A549 (cell line): ENCODE results near the gene MARCHF6. TPM values are rescaled to one million over a fixed set of nuclear protein-coding genes. Genes with fewer than 3 reads are reported as not detected.

Experiments
- ATAC-seq, 2 experiments: fragments of 200-7000 bp in 1 of 2; fragments of >200 bp in 1 of 2; cut with Nextera tagmentation in 1 of 2; cut with Tn5 transposase in 1 of 2; 3 replicates each; pipeline versions ENCODE4 v1.8.0 to v1.9.1; 2018 to 2020; ENCODE audit warnings: mild to moderate bottlenecking in 1 of 2, moderate library complexity in 1 of 2
- CTCF ChIA-PET: fragments of 300-600 bp; sonication (Branson Sonifier 250); formaldehyde crosslinking; extraction: SDS; loops from one replicate; lab custom pipeline; 2021; ENCODE audit warnings: antibody characterized with exemption, inconsistent platforms; lab: Yijun Ruan, JAX
- POLR2A ChIA-PET: fragments of 350-600 bp; formaldehyde crosslinking; extraction: SDS; loops from one replicate; lab custom pipeline; 2021; ENCODE audit warnings: antibody characterized with exemption, inconsistent platforms; lab: Yijun Ruan, JAX
- DNase-seq, 2 experiments: peaks; one replicate each; pipeline versions ENCODE4 v3.0.0 to v3.0.0-alpha.2; 2011 to 2016; ENCODE audit warnings: low read depth in 1 of 2, low spot score in 1 of 2
- FAIRE-seq: peaks from 2 replicates; lab custom pipeline; 2011; peaks lifted over from hg19 to GRCh38; lab: Jason Lieb, UNC
- H3K27ac ChIP-seq, 2 experiments: fragments of >200 bp; sonication (Bioruptor Twin); formaldehyde crosslinking; 3 replicates each; pipeline ENCODE4 v1.5.1; 2016 to 2017
- H3K4me1 ChIP-seq: fragments of >200 bp; sonication (Bioruptor Twin); formaldehyde crosslinking; 3 replicates; pipeline ENCODE4 v1.6.1; 2016
- H3K4me2 ChIP-seq: fragments of >200 bp; sonication (Bioruptor Twin); formaldehyde crosslinking; 3 replicates; pipeline ENCODE4 v1.6.1; 2016
- H3K4me3 ChIP-seq: fragments of >200 bp; sonication (Bioruptor Twin); formaldehyde crosslinking; 3 replicates; pipeline ENCODE4 v1.5.1; 2016
- H3K9me3 ChIP-seq: fragments of >200 bp; sonication (Bioruptor Twin); formaldehyde crosslinking; 3 replicates; pipeline ENCODE4 v1.6.1; 2016
- BHLHE40 ChIP-seq: IDR thresholded peaks from 2 replicates; pipeline ENCODE4 v1.6.1; 2012; ENCODE audit warnings: low read depth, low read length, inconsistent platforms
- CEBPB ChIP-seq, 2 experiments: fragments of >200 bp in 1 of 2; sonication (Bioruptor Twin) in 1 of 2; formaldehyde crosslinking in 1 of 2; IDR thresholded peaks; 2 replicates each; pipeline ENCODE4 v1.6.1; 2012 to 2016
- CHD2 ChIP-seq: fragments of 150-350 bp; IDR thresholded peaks from 2 replicates; pipeline ENCODE4 v1.6.1; 2014; ENCODE audit warnings: low read length; ENCODE audit not compliant: partially characterized antibody
- FOXS1 ChIP-seq: fragments of 250-450 bp; sonication (Bioruptor Pico); IDR thresholded peaks from 2 replicates; pipeline ENCODE4 v1.5.0; 2020; ENCODE audit warnings: mild to moderate bottlenecking, moderate library complexity
- GATA3 ChIP-seq: IDR thresholded peaks from 2 replicates; pipeline ENCODE4 v1.6.1; 2012; ENCODE audit warnings: borderline replicate concordance
- HDAC2 ChIP-seq: fragments of 200-600 bp; sonication (generic); IDR thresholded peaks from 2 replicates; pipeline ENCODE4 v1.6.1; 2016
- HOXA7 ChIP-seq: fragments of 250-450 bp; sonication (Bioruptor Pico); IDR thresholded peaks from 2 replicates; pipeline ENCODE4 v1.5.0; 2020; ENCODE audit warnings: mild to moderate bottlenecking, moderate library complexity
- HOXB5 ChIP-seq: fragments of 250-450 bp; sonication (Bioruptor Pico); IDR thresholded peaks from 2 replicates; pipeline ENCODE4 v1.5.0; 2020; ENCODE audit warnings: mild to moderate bottlenecking, moderate library complexity
- JUN ChIP-seq, 2 experiments: fragments of >200 bp; sonication (Bioruptor Twin); formaldehyde crosslinking; IDR thresholded peaks; 2 replicates in 1 of 2; 3 replicates in 1 of 2; pipeline ENCODE4 v1.6.1; 2016 to 2017
- KDM1A ChIP-seq: fragments of 200-600 bp; sonication (generic); IDR thresholded peaks from 2 replicates; pipeline ENCODE4 v1.6.1; 2016; ENCODE audit warnings: low read depth, mild to moderate bottlenecking
- KDM5A ChIP-seq: fragments of 200-600 bp; sonication (generic); IDR thresholded peaks from 2 replicates; pipeline ENCODE4 v1.6.1; 2016; ENCODE audit warnings: antibody characterized with exemption, mild to moderate bottlenecking
- MAFK ChIP-seq: fragments of 450-650 bp; IDR thresholded peaks from 2 replicates; pipeline ENCODE4 v1.6.1; 2014; ENCODE audit not compliant: partially characterized antibody
- MAZ ChIP-seq: fragments of 150-350 bp; IDR thresholded peaks from 2 replicates; pipeline ENCODE4 v1.6.1; 2014; ENCODE audit warnings: antibody characterized with exemption, low read depth, low read length, borderline replicate concordance
- PHF8 ChIP-seq: fragments of 200-600 bp; sonication (generic); IDR thresholded peaks from 2 replicates; pipeline ENCODE4 v1.6.1; 2016; ENCODE audit warnings: low read depth, mild to moderate bottlenecking, antibody characterized with exemption, moderate library complexity, borderline replicate concordance
- POLR2A ChIP-seq: IDR thresholded peaks from 2 replicates; pipeline ENCODE4 v1.6.1; 2012; ENCODE audit warnings: mild to moderate bottlenecking, low read length
- RARB ChIP-seq: fragments of 250-450 bp; sonication (Bioruptor Pico); IDR thresholded peaks from 2 replicates; pipeline ENCODE4 v1.8.0; 2021; ENCODE audit warnings: mild to moderate bottlenecking, moderate library complexity
- SMC3 ChIP-seq: fragments of >200 bp; sonication (Bioruptor Twin); formaldehyde crosslinking; IDR thresholded peaks from 3 replicates; pipeline ENCODE4 v1.6.1; 2018; ENCODE audit warnings: inconsistent platforms
- SREBF2 ChIP-seq: fragments of 450-650 bp; IDR thresholded peaks from 2 replicates; pipeline ENCODE4 v1.6.1; 2014; ENCODE audit warnings: mild to moderate bottlenecking, moderate library complexity
- TFCP2L1 ChIP-seq: fragments of 250-450 bp; sonication (Bioruptor Pico); IDR thresholded peaks from 2 replicates; pipeline ENCODE4 v1.5.0; 2021; ENCODE audit warnings: mild to moderate bottlenecking
- TP53 ChIP-seq: fragments of 250-450 bp; sonication (Bioruptor Pico); IDR thresholded peaks from 2 replicates; pipeline ENCODE4 v1.5.0; 2021; ENCODE audit warnings: mild to moderate bottlenecking, moderate library complexity
- ZC3H11A ChIP-seq: fragments of 450-650 bp; IDR thresholded peaks from 2 replicates; pipeline ENCODE4 v1.6.1; 2014; ENCODE audit warnings: antibody characterized with exemption, mild to moderate bottlenecking
- ZNF302 ChIP-seq: fragments of 250-450 bp; sonication (Bioruptor Pico); IDR thresholded peaks from 2 replicates; pipeline ENCODE4 v1.9.0; 2021; ENCODE audit warnings: inconsistent platforms, mild to moderate bottlenecking, moderate library complexity
- ZSCAN20 ChIP-seq: fragments of 250-450 bp; sonication (Bioruptor Pico); IDR thresholded peaks from 2 replicates; pipeline ENCODE4 v1.8.0; 2022; ENCODE audit warnings: mild to moderate bottlenecking, moderate library complexity
- WGBS: methylation state at CpG from one replicate; pipeline ENCODE4 v1.1.6; 2017; ENCODE audit errors: missing lambda C conversion rate; 5-methylcytosine and 5-hydroxymethylcytosine counted together
- polyA plus RNA-seq, 4 experiments: library from polyadenylated mRNA; depleted of rRNA in 3 of 4; stranded (reverse); fragments of >200 nt; fragmentation: RNase III in 1 of 4; extraction: RNeasy Plus Mini Kit Qiagen cat#74134 plus additional on column Dnase treatment in 1 of 4; gene quantifications; 2 replicates in 3 of 4; 3 replicates in 1 of 4; pipeline ENCODE4 v1.2.3, GENCODE V29; 2011 to 2017
- TF ChIP-seq, protein P1 (sequence below): IDR thresholded peaks from 2 replicates; pipeline ENCODE4 v1.6.1; 2012; ENCODE audit warnings: low read depth, borderline replicate concordance
- TF ChIP-seq, protein P2 (sequence below): IDR thresholded peaks from 2 replicates; pipeline ENCODE4 v1.6.1; 2012
- TF ChIP-seq, protein P3 (sequence below): fragments of 250-450 bp; sonication (Bioruptor Pico); IDR thresholded peaks from 2 replicates; pipeline ENCODE4 v1.5.0; 2021; ENCODE audit warnings: mild to moderate bottlenecking, moderate library complexity, borderline replicate concordance
- TF ChIP-seq, protein P4 (sequence below): fragments of 450-650 bp; IDR thresholded peaks from 2 replicates; pipeline ENCODE4 v1.6.1; 2014; ENCODE audit warnings: antibody characterized with exemption

MARCHF6 gene
- polyA plus RNA-seq, 2 of the 4 experiments (the other 2 are of a cell fraction) = 48.7 to 119 TPM

DNA sequence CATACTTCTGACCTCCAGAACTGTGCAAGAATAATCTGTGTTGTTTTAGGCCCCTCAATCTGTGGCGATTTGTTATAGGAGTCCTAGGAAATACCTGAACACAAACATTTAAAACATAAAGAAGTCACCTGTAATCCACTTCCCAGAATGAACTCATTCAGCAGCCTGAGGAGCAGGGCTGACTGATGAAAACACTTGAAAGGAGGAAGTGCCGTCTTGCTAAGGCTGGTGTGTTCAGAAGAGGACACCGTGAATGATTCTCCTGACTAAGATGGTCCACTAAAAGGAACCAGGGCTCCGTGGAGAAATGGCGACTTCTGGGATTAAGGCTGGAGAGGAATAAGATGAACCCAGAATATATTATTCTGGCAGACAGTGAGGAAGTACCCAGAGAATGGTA is 18.7 kb upstream of the MARCHF6 start (continued):
- TF ChIP-seq CHD2 = no peak
- no peak for TF ChIP-seq ZC3H11A
- TF ChIP-seq RARB (CRISPR knock-in tag) = no peak
- TF ChIP-seq, all 56 proteins: peak for 0

DNA sequence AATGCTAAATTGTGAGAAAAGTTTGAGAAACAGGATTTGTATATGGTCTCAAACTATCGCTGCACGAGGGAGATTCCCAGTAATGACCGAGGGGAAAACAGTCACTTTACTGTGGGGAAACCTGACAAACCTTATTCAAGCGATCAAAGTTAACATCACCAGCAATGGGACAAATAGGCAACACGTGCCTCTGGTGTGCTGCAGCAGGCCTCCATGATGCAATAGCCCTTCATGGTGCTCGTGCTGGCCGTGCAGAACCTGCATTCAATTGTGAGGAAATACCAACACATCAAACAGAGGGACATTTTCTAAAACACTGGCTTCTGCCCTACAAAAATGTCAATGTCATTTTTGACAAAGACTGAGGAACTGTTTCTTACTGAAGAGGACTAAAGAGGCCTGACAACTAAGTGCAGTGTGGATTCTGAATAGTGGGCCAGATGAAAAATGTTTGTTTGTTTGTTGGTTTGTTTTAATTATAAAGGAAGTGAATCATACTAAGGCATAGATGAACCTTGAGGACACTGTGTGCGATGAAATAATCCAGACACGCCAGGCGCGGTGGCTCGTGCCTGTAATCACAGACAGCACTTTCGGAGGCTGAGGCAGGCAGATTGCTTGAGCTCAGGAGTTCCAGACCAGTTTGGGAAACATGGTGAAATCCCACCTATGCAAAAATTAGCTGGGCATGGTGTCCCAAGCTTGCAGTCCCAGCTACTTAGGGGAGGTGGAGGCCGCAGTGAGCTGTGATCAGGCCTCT is 17.6 kb upstream of the MARCHF6 start:
- no peak for ATAC-seq
- TF ChIP-seq KDM1A = no peak
- no peak for TF ChIP-seq ZSCAN20 (CRISPR knock-in tag)
- no peak for TF ChIP-seq JUN (IDR thresholded peaks at IDR 0.05)
- TF ChIP-seq CEBPB (IDR thresholded peaks at IDR 0.05) = no peak
- TF ChIP-seq, protein P1, sequence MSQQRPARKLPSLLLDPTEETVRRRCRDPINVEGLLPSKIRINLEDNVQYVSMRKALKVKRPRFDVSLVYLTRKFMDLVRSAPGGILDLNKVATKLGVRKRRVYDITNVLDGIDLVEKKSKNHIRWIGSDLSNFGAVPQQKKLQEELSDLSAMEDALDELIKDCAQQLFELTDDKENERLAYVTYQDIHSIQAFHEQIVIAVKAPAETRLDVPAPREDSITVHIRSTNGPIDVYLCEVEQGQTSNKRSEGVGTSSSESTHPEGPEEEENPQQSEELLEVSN = no peak
- no peak for TF ChIP-seq SMC3
- no peak for TF ChIP-seq GATA3
- TF ChIP-seq, protein P2, sequence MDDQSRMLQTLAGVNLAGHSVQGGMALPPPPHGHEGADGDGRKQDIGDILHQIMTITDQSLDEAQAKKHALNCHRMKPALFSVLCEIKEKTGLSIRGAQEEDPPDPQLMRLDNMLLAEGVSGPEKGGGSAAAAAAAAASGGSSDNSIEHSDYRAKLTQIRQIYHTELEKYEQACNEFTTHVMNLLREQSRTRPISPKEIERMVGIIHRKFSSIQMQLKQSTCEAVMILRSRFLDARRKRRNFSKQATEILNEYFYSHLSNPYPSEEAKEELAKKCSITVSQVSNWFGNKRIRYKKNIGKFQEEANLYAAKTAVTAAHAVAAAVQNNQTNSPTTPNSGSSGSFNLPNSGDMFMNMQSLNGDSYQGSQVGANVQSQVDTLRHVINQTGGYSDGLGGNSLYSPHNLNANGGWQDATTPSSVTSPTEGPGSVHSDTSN = no peak
- TF ChIP-seq, protein P3, sequence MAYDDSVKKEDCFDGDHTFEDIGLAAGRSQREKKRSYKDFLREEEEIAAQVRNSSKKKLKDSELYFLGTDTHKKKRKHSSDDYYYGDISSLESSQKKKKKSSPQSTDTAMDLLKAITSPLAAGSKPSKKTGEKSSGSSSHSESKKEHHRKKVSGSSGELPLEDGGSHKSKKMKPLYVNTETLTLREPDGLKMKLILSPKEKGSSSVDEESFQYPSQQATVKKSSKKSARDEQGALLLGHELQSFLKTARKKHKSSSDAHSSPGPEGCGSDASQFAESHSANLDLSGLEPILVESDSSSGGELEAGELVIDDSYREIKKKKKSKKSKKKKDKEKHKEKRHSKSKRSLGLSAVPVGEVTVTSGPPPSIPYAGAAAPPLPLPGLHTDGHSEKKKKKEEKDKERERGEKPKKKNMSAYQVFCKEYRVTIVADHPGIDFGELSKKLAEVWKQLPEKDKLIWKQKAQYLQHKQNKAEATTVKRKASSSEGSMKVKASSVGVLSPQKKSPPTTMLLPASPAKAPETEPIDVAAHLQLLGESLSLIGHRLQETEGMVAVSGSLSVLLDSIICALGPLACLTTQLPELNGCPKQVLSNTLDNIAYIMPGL (CRISPR knock-in tag) = no peak
- TF ChIP-seq PHF8 = no peak
- ChIA-PET POLR2A (no interaction called here), CTCF (interaction anchor here (0.6 to 1.1 kb wide), 2 partner anchors 41 to 84 kb away, joined by 3 to 4 read pairs; no protein-coding TSS in a partner anchor)
- WGBS = 87% methylated on average over 14 of the region's 14 CpGs
- H3K27ac ChIP-seq = no peak overlapping the region
- FAIRE-seq = no peak
- peaks cover 13% of the 10 kb centered on the region; the same call in 2 of the 3 replicates for H3K4me1 ChIP-seq
- no peaks in the 10 kb centered on the region for H3K9me3 ChIP-seq
- H3K4me3 ChIP-seq = no peak overlapping the region
- no peak overlapping the region for H3K4me2 ChIP-seq
- DNase-seq = no peak

DNA sequence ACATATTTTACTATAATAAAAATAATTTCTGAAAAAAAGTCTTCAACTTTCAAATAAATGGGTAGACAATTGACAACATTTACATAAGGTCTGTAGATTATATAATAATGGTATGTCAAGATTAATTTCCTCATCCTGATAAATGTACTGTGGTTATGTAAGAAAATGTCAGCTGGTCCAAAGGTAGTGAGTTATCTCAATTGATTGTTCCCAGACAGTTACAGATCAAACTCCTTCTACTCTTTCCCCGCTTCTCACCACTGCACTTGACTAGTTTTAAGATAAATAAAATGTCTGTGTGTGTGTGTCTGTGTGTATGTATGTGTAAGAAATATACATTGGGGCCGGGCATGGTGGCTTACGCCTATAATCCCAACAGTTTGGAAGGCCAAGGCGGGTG is 16.4 kb upstream of the MARCHF6 start:
- 80% methylated on average over 4 of the region's 4 CpGs for WGBS
- H3K4me1 ChIP-seq = peaks cover 5% of the 10 kb centered on the region; the same call in 1 of the 3 replicates
- POLR2A ChIA-PET = no interaction called here
- H3K4me3 ChIP-seq = no peak overlapping the region
- FAIRE-seq (no peak), ATAC-seq (no peak), DNase-seq (no peak)
- no peaks in the 10 kb centered on the region for H3K9me3 ChIP-seq
- H3K4me2 ChIP-seq = no peak overlapping the region
- CTCF ChIA-PET = interaction anchor here (1.5 kb wide), 1 partner anchor 19 kb away, joined by 5 read pairs; no protein-coding TSS in a partner anchor
- TF ChIP-seq, protein P1 = no peak
- TF ChIP-seq ZNF302 (CRISPR knock-in tag) (no peak), HOXB5 (no peak), FOXS1 (CRISPR knock-in tag) (no peak), MAZ (no peak), PHF8 (no peak), TFCP2L1 (CRISPR knock-in tag) (no peak), HOXA7 (no peak), SREBF2 (no peak), KDM5A (no peak), POLR2A (no peak), TP53 (no peak), SMC3 (no peak), MAFK (no peak), HDAC2 (no peak), BHLHE40 (no peak)
- TF ChIP-seq, protein P2 = no peak
- TF ChIP-seq, protein P4, sequence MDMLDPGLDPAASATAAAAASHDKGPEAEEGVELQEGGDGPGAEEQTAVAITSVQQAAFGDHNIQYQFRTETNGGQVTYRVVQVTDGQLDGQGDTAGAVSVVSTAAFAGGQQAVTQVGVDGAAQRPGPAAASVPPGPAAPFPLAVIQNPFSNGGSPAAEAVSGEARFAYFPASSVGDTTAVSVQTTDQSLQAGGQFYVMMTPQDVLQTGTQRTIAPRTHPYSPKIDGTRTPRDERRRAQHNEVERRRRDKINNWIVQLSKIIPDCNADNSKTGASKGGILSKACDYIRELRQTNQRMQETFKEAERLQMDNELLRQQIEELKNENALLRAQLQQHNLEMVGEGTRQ = no peak
- H3K27ac ChIP-seq = no peak overlapping the region
